Fibroblast of skin of right quadriceps (primary cell): ENCODE results near the gene PPP1R36.
A peak's percentile ranks its signal among the peaks of the same experiment; 100 is the strongest.
"Not testable (repeated sequence)": the region's sequence is repeated elsewhere in the genome, so short reads cannot be mapped to it uniquely, and the experiment has no call there.

ENCODE experiments used
- DNase-seq: peaks from one replicate; pipeline ENCODE4 v3.0.0-alpha.2; 2013

PPP1R36 gene

DNA sequence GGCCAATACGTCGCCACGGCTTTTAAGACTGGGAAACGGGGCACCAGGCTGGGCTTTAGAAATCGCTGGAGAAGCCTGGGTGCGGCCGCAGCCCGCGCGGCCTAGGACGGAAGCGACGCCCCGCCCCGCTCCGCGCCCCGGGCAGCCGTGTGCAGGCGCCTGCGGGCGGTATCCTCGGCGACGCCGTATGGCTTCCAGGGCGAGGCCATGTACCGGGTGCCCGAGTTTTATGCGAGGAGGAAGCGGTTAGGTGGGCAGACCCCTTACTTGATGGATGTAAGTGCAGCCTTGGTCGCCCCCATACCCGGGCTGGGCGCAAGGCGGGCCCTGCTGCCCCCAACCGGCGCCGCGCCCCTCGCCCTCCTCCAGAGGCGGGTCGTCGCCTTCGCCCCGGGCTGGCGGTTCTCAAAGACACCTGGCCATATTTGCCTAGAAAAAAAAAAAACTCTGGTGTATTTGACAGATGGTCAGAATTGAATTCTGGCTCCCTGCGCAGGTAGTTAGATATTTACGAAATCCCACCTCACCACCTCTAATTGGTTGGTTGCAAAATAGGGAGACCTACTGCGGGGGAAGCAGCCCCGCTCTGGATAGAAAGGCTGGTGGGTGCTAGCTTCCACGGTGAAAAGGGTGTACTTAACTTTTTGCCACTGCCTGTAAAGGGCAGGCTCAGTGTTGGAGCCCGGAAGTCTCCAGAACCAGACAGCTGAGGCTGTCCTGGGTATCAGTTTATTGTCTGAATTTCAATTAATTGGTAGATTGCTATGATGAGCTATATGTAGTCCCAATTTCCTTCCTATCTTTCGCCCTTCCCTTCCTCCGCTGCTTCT, at the start of gene PPP1R36:
Gene PPP1R36, plus strand, starts transcription at position 171 of the 830 bp plus-strand sequence. Its CDS starts 37 bp downstream, at position 208.
- peak; percentile 30 for DNase-seq

DNA sequence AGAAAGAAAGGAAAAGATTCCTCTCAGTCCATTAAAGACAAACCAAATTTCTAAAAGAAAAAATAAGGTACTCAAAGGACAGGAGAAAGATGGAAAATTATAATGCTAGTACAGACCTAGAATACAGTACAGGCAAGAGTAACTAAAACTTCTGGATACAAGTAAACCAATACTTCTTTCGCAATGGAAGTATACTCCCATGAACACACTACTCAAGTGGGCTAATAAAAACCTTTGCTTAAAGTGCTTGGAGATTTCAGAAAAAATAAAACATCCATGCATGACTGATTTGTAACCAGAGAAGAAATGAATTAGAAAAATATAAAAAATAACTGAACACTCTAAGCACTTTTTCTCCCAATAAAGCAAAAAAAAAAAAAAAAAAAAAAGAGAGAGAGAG, 49.7 kb upstream of the PPP1R36 start:
- DNase-seq = peak; percentile 10

DNA sequence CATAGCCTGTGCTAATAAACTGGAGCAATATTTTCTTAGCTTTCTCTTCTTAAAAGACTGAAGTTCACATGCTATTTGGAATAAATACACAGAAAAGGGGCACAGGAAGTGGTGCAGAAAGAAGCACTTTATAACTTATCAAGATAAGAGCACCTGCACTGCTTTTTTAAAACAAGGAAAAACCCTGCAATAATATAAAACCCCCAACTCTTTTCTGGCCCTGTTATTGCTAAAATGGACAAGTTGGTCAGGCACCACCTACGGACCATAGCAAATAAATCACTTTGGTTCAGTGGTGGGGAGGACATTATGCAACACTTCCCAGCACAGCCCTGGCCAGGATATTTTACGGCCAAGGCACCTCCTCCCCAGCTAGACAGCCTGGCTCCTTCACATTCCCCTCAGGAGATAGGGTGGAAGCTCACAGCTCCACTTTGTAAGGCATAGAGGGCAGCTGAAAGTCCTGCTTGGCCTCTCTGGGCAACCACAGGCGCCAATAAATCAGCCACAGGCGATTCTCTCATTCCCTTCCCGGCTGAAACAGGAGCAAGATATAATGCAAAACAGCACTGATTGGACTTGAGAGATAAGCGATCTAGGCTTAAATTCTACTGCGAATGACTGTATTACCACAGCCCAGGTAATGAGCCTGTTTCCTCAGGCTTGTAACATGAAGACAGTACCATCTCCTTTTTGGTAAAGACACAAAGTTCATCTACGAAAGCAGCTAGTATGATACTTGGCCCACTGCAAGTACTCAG, 48.2 kb upstream of the PPP1R36 start:
- DNase-seq = peak; percentile 74

- DNase-seq = no peak
Observed at GRCh38 chr14:64502456-64502855, 47.3 kb upstream of the PPP1R36 start.

GRCh38 chr14:64502887-64503433, 46.8 kb upstream of the PPP1R36 start:
- DNase-seq = peak; percentile 19

DNA sequence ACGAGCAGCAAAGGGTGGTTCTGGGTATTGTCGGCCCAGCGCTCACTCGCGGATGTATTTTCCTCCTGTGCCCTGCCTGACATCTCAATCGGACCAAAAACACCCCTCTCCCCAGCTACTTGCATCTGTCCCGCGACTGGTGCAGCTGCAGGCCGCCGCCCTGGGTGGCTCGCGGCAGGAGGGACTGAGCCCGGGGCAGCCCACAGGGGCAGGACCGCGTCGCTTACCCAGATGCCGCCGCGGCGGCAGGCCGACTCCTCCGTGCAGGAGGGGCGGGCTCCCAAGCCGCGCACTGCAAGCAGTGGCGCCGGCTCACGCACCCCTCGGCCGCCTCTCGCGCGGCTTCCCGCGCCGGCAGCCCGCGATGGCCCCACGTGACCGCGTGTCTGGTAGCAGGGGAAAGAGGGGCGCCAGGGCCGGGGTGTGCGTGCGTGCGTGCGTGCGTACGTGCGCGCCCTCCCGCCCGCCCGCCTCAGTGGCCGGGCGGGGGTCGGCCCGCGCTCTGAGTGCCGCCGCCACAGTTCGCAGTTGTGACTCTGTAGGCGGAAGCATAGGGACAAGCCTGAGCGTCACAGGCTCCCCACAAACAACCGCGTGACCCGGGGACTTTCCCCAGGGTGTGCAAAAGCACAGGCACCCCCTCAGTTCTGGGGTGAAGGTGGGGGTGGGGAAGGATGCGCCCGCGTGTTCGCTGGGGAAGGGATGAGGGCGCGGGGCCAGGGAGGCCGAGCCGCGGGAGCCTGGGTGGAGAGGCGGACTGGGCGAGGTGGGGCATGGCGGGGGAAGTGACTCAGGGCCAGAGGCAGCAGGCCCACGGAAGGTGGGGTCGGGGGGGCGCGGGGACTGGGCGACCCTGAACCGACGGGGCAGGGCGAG, 46.1 kb upstream of the PPP1R36 start, which contains the start of gene ZBTB25:
Gene ZBTB25, minus strand, starts transcription at position 405 of the 876 bp plus-strand sequence. CDS start 13,305 bp downstream, outside the sequence.
- peak; percentile 96 for DNase-seq

GRCh38 chr14:64504310-64504896, 45.4 kb upstream of the PPP1R36 start, which contains the start of gene ZBTB1:
TSS of gene ZBTB1 (plus strand) at chr14:64504770. CDS start at chr14:64521505, 16,735 bp downstream.
- peak; percentile 90 for DNase-seq

- peak; percentile 91 for DNase-seq
Observed at GRCh38 chr14:64504897-64505794, 44.6 kb upstream of the PPP1R36 start.

DNA sequence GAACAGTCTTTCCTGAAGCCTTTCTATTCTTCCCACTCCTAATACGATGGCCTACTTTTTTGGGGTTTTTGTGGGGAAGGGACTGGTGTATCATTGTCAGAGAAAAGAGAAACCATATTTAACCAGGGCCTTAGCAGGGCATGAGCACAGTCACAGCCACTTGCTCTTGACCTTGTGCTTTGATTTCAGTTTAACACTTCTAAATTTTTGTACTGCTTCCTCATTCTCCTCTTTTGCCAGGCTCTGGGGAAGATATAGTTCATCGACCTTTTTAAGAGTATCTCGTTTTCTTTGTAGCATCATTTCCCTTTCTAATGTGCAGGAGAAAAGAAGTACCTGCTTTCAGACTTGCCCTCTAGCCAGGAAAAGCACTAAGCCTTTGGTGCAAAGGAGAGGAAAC, 43.0 kb upstream of the PPP1R36 start:
- no peak for DNase-seq

- no peak for DNase-seq
Observed at GRCh38 chr14:64507376-64508156, 42.2 kb upstream of the PPP1R36 start.

DNA sequence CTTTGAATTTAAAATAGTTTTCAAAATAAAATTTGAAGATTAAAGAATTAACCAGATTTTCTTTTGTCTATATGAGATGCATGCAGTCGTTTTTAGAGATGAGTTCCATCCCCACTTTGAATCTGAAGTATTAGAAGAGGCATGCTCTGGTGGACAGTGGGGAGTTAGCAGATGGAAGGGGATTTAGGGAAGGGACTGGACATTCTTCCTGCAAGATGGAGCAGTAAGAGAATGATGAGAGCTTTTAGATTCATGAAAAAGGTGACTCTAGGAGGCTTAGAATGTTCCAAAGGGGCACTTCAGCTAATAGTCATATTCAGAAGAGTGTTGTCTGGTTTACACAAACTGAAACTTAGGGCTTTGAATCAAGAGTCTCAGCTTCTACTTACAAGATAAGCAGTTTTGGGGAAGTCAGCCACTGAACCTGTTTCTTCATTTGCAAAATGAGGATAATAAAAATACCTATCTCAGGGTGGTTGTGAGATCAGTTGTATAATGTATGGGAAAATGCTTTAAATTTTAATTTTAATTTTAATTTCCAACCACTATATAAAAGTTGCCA, 41.5 kb upstream of the PPP1R36 start:
- no peak for DNase-seq

DNA sequence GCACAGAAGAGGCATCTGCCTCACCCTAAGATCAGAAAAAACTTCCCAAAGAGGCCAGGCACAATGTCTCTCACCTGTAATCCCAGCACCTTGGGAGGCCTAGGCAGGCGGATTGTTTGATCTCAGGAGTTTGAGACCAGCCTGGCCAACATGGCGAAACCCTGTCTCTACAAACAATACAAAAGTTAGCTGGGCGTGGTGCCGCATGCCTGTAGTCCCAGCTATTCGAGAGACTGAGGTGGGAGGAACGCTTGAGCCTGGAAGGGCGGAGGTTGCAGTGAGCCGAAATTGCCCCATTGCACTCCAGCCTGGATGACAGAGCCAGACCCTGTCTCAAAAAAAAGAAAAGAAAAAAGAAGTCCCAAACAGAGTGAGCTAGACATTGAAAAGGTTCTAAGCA, 40.7 kb upstream of the PPP1R36 start:
- no peak for DNase-seq

DNA sequence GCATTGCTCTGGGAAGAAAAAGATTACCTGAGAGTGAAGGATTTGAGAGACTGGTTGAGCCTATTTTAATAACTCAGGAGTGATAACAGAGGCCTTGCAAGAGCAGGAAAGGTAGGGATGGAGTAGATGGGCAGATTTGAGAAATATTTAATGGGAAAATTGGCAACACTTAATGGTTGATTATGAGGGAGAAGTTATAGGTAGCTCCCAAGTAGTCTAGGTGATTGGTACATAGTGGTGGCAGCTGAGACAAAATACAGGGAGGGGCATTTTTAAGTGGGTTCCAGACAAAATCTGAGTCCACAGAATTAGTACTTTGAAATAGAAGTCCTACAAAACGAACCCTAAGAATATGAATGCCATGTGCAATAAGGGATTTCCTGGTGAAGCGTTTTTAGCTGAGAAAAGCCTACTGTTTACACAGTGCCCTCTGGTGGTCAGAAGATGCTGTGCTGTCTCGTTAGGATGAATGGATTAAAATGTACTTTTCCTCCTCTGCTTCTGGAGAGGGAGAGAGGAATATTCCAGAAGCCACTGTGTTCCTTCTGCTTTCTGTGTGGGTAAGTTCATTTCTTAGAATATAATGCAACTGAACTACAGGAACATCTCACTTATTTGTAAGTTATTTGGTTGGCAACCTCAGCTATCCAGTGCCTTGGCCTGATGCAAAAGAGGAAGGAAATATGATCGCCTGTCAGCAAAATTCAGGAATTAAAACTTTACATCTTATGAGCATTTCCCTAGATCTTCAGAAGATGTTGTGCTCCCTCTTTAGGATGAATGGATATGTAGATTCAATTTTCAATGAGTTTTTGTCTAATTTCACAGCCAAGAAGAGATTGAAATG, 38.7 kb upstream of the PPP1R36 start:
- DNase-seq = peak; percentile 57

GRCh38 chr14:64513271-64513670, 36.5 kb upstream of the PPP1R36 start:
- DNase-seq = no peak

DNA sequence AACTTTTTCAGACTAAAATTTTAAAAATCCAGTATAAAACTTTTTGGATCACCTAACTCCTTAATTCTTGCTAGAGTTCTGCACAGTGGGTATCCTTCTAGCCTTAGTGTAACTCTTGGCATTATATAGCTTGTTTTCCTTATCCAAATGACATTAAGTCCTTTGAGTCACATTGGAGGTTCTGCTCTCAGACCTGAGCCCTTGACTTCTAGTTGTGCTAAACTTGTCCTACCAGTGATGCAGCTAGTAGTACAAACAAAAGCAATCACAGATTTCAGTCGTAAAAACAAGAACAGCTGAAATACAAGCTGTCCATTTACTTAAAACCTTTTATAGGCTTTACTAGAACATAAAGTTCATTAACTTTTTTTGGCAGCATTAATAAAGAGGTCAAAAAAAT, 34.7 kb upstream of the PPP1R36 start:
- no peak for DNase-seq

DNA sequence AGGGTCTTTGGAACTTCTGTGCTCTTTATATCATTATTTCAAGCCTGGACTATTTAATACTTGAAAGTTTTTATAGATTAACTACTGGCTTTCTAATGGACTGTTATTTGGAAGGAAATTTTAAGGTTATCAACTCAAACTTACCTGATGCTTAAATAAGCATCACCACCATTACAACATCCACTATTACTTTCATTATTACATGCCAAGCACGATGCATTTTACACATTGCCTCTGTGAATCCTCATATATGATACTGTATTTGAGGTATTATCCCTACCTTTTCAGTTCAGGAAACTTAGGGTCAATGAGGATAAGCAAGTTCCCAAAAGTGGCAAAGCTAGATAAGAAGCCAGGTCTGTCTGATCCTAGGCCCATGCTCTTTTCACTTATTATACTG, 32.8 kb upstream of the PPP1R36 start:
- no peak for DNase-seq

- not testable (repeated sequence) for DNase-seq
Observed at GRCh38 chr14:64517667-64518066, 32.1 kb upstream of the PPP1R36 start.

DNA sequence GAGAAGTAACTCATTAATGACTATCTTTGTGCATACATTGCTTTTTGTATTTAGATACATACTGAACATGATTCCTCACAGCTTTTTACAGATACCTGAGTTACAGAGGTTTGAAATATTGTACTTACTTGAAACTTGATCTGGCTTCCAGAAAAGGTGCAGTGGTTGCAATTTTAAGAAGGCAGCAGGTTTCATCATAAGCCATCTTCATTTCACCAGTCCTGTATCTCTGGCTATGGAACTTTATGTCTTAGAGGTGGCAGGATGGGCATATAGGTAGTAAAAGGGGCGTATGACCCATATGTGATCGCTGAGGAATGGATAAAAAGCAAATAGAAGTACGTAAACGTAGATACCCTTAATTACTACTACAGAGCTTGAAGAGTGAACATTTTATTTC, 31.5 kb upstream of the PPP1R36 start:
- DNase-seq = no peak

- no peak for DNase-seq
Observed at GRCh38 chr14:64520699-64521098, 29.1 kb upstream of the PPP1R36 start.
